GM21381 (cell line): ENCODE measurements around the gene RTP4.
"Not testable (repeated sequence)": the region's sequence is repeated elsewhere in the genome, so short reads cannot be mapped to it uniquely, and the experiment has no call there.

Source experiments
- ATAC-seq: cut with Tn5 transposase; IDR thresholded peaks from one replicate; pipeline ENCODE4 v1.9.1; 2021; ENCODE audit warnings: mild to moderate bottlenecking, moderate library complexity; ENCODE audit not compliant: unreplicated experiment

Gene RTP4

GRCh38 chr3:187369089-187369447, 883 bp downstream of the RTP4 start:
- peak; percentile 33 for ATAC-seq

GRCh38 chr3:187370051-187370450, 1.9 kb downstream of the RTP4 start:
- ATAC-seq = no peak

- no peak for ATAC-seq
Measured at GRCh38 chr3:187375581-187375980, 7.4 kb downstream of the RTP4 start.

GRCh38 chr3:187377842-187378241, 9.7 kb downstream of the RTP4 start:
- no peak for ATAC-seq

GRCh38 chr3:187382609-187383151, 14.5 kb downstream of the RTP4 start:
- ATAC-seq = no peak

- ATAC-seq = no peak
Measured at GRCh38 chr3:187383246-187383645, 15.1 kb downstream of the RTP4 start.

- ATAC-seq = no peak
Measured at GRCh38 chr3:187385296-187385695, 17.1 kb downstream of the RTP4 start.

GRCh38 chr3:187396661-187397060, 28.5 kb downstream of the RTP4 start:
- ATAC-seq = no peak

- ATAC-seq = no peak
Measured at GRCh38 chr3:187398955-187399354, 30.8 kb downstream of the RTP4 start.

- ATAC-seq = no peak
Measured at GRCh38 chr3:187400756-187401155, 32.6 kb downstream of the RTP4 start.

GRCh38 chr3:187401856-187402255, 33.7 kb downstream of the RTP4 start:
- no peak for ATAC-seq

GRCh38 chr3:187403768-187404288, 35.6 kb downstream of the RTP4 start:
- no peak for ATAC-seq

- ATAC-seq = no peak
Measured at GRCh38 chr3:187406927-187407326, 38.7 kb downstream of the RTP4 start.

GRCh38 chr3:187411991-187412781, 44.0 kb downstream of the RTP4 start:
- ATAC-seq = not testable (repeated sequence)
